ENCODE measurements around the gene EFCAB14. TPM values are rescaled to one million over a fixed set of nuclear protein-coding genes. Genes with fewer than 3 reads are reported as not detected.

Gene EFCAB14
- total RNA-seq, 1 donor from 2014 or later, result 61.2 TPM

DNA sequence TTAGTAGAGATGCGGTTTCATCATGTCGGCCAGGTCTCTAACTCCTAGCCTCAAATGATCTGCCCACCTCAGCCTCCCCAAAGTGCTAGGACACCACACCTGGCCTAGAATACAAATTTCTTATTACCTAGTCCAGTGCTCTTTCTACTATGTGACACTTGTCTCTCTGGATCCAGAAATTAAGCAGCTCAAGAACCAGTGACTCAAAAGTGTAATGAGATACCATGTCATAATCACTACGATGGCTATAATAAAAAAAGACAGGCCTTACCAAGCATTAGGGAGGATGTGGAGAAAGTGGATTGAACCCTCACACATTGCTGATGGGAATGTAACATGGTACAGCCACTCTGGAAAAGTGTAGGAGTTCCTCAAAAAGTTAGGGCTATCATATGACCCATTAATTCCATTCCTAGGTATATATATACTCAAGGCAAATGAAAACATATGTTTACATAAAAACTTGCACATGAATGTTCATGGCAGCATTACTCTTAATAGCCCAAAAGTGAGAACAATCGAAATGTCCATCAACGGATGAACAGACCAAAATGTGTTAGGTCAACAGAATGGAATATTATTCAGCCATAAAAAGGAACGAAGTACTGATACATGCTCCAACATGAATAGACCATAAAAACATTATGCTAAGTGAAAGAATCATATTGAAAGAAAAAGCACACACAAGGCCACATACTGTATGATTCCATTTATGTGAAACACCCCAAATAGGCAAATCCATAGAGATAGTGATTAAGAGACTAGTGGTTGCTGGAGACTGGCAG, 38.9 kb downstream of the EFCAB14 start:
- Mint-ChIP-seq H3K27ac (no peak overlapping the region), H3K9me3 (peaks cover 4% of the 10 kb centered on the region), H3K27me3 (ENCODE audit: low read depth) (no peaks in the 10 kb centered on the region), H3K4me3 (no peak overlapping the region), H3K4me1 (no peaks in the 10 kb centered on the region), H3K36me3 (peaks cover 48% of the 10 kb centered on the region)
- no peak for DNase-seq (ENCODE audit: low spot score in 2 of 2, unreplicated experiment in 2 of 2)
- TF ChIP-seq, protein P1, sequence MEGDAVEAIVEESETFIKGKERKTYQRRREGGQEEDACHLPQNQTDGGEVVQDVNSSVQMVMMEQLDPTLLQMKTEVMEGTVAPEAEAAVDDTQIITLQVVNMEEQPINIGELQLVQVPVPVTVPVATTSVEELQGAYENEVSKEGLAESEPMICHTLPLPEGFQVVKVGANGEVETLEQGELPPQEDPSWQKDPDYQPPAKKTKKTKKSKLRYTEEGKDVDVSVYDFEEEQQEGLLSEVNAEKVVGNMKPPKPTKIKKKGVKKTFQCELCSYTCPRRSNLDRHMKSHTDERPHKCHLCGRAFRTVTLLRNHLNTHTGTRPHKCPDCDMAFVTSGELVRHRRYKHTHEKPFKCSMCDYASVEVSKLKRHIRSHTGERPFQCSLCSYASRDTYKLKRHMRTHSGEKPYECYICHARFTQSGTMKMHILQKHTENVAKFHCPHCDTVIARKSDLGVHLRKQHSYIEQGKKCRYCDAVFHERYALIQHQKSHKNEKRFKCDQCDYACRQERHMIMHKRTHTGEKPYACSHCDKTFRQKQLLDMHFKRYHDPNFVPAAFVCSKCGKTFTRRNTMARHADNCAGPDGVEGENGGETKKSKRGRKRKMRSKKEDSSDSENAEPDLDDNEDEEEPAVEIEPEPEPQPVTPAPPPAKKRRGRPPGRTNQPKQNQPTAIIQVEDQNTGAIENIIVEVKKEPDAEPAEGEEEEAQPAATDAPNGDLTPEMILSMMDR (IDR thresholded peaks at IDR 0.05; ENCODE audit: unreplicated experiment), result no peak

DNA sequence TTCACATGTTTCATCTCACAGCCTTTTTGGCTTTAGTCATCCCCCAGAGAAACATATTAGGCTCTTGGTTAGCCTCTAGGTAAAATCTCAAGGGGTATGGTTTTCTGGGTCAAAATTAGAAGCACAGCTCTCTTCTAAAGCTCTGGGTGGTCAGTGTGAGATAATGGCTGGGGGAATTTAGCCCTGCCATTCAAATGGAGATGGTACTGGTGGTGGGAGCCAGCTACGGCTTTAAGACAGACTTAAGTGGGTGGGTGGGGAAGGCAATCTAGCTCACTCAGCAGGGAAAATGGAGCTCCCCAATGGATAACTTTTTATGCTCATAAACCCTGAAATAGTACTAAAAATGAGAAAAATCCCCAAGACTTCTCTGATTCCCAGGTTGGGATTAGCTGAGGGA, 41.6 kb downstream of the EFCAB14 start:
- H3K36me3 Mint-ChIP-seq, result peaks cover 34% of the 10 kb centered on the region
- TF ChIP-seq, protein P1 (IDR thresholded peaks at IDR 0.05; ENCODE audit: unreplicated experiment), result no peak
- no peak for DNase-seq (ENCODE audit: low spot score in 2 of 2, unreplicated experiment in 2 of 2)
- H3K27me3 Mint-ChIP-seq (ENCODE audit: low read depth), result no peaks in the 10 kb centered on the region
- H3K27ac Mint-ChIP-seq, result no peak overlapping the region
- H3K4me3 Mint-ChIP-seq, result no peak overlapping the region
- H3K4me1 Mint-ChIP-seq, result no peaks in the 10 kb centered on the region
- H3K9me3 Mint-ChIP-seq, result peaks cover 4% of the 10 kb centered on the region

DNA sequence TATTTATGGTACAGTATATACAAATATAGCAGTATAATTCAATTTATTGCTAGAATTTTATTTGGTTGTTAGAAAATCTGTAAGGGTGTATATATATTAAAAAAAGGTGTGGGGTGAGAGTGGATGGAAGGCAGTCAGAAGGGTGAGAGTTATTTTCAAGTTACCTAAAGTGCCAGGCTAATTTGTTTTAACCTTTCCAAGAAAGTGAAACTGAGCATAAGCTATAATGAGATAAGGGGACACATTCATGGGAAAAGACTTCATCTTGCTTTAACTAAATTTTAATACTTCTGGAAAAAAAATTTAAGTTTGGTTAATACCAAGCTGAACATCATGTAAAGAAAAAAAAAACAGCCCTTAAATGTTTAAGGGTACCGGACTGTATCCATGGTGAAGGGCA, 42.4 kb downstream of the EFCAB14 start:
- Mint-ChIP-seq H3K9me3 (peaks cover 4% of the 10 kb centered on the region), H3K4me1 (no peaks in the 10 kb centered on the region), H3K27ac (no peak overlapping the region), H3K27me3 (ENCODE audit: low read depth) (no peaks in the 10 kb centered on the region), H3K36me3 (peaks cover 28% of the 10 kb centered on the region), H3K4me3 (no peak overlapping the region)
- DNase-seq (ENCODE audit: low spot score in 2 of 2, unreplicated experiment in 2 of 2), result no peak
- TF ChIP-seq, protein P1 (IDR thresholded peaks at IDR 0.05; ENCODE audit: unreplicated experiment), result no peak

DNA sequence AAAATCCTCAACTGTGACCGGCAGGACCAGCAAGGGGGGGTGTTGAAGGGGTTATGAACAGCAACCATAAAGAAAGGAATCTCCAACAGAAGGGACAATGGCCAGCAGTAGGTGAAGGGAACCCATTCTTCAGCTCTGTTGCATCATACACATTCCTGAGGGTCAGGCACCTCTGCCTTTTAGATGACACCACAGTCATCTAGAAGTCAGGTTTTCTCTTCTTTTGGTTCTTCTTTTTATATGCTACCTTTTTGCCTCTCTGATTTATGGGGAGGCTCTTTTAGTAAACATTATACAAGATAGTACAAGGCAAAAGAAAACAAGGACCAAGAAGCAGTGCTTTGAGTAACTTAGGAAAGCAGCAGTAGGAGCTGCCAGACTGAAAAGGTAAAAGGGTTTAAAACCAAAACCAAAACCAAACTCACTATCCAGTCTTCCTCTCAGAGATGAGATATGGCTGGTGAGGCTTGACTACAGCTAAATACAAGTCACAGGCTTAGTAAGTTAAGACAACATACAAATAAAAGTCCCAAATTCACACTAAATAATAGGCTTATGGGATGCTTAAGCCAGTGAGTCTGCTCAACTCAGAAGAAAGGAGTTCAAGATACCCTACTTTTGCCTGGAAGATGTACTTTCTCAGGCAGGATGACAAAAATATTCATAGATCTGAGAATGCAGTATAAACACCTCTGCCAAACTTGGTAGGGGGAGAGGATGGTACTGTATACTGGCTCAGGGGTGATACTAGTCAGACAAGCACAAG, 43.2 kb downstream of the EFCAB14 start:
- Mint-ChIP-seq H3K27me3 (ENCODE audit: low read depth) (no peaks in the 10 kb centered on the region), H3K9me3 (peaks cover 4% of the 10 kb centered on the region), H3K36me3 (peaks cover 27% of the 10 kb centered on the region), H3K4me1 (no peaks in the 10 kb centered on the region), H3K4me3 (no peak overlapping the region), H3K27ac (peak overlapping the region; percentile 24)
- TF ChIP-seq, protein P1 (IDR thresholded peaks at IDR 0.05; ENCODE audit: unreplicated experiment), result no peak
- DNase-seq (ENCODE audit: low spot score in 2 of 2, unreplicated experiment in 2 of 2), result no peak

DNA sequence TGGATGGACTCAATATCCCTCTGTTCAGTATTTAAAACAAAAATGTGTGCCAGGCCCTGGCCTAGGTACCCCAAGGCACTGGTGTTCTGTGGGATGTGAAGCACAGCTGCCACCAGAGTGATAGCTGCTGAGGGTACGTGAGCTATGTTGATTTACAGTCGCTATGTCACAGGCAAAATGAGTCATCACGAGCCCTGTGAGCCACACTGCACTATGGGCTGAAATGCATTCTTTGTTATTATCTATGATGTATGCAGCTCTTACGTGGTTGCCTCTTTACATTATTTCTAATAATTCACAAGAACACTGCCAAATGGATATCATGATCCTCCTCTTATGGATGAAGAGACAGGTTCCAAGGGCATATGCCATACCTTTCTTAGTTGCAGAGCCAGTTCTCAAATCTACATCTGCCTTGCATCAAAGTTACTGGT, 45.1 kb downstream of the EFCAB14 start:
- Mint-ChIP-seq H3K4me3 (no peak overlapping the region), H3K36me3 (peaks cover 13% of the 10 kb centered on the region), H3K4me1 (no peaks in the 10 kb centered on the region), H3K27me3 (ENCODE audit: low read depth) (no peaks in the 10 kb centered on the region), H3K9me3 (no peaks in the 10 kb centered on the region), H3K27ac (no peak overlapping the region)
- TF ChIP-seq, protein P1 (IDR thresholded peaks at IDR 0.05; ENCODE audit: unreplicated experiment), result no peak
- no peak for DNase-seq (ENCODE audit: low spot score in 2 of 2, unreplicated experiment in 2 of 2)

Measured in mesothelial cell of epicardium (in vitro differentiated cells).